Thyroid gland (tissue), 4 donors: Measurements from ENCODE around the gene ZNF302. TPM values are rescaled to one million over a fixed set of nuclear protein-coding genes. Genes with fewer than 3 reads are reported as not detected.
A peak's percentile ranks its signal among the peaks of the same experiment; 100 is the strongest.

Source experiments
- DNase-seq, 2 donors: peaks; one replicate each; pipeline ENCODE4 v3.0.0-alpha.2; 2019
- H3K27ac ChIP-seq, 3 donors: fragments of 200-600 bp; sonication (generic); 1 replicate in 2 of 3; 2 replicates in 1 of 3; pipeline ENCODE4 v1.5.1; 2016 to 2019; ENCODE audit warnings: mild to moderate bottlenecking in 1 of 3, moderate library complexity in 1 of 3
- H3K27me3 ChIP-seq: fragments of 200-600 bp; sonication (generic); one replicate; pipeline ENCODE4 v1.5.1; 2019
- H3K36me3 ChIP-seq, 2 donors: fragments of 200-600 bp; sonication (generic); one replicate each; pipeline ENCODE4 v1.5.1; 2016 to 2019
- H3K4me1 ChIP-seq, 2 donors: fragments of 200-600 bp; sonication (generic); one replicate each; pipeline ENCODE4 v1.5.1; 2017 to 2019
- H3K4me3 ChIP-seq, 3 donors: fragments of 200-600 bp; sonication (generic); replicated peaks in 1 of 3; 1 replicate in 2 of 3; 2 replicates in 1 of 3; pipeline ENCODE4 v1.5.1; 2016; ENCODE audit warnings: mild to moderate bottlenecking in 1 of 3
- H3K9me3 ChIP-seq: fragments of 200-600 bp; sonication (generic); one replicate; pipeline ENCODE4 v1.5.1; 2017
- CTCF ChIP-seq, 6 experiments: fragments of 200-600 bp in 3 of 6; fragments of 450-650 bp in 3 of 6; sonication (generic) in 3 of 6; IDR thresholded peaks; one replicate each; pipeline ENCODE4 v1.5.1; 2016 to 2019; ENCODE audit warnings: antibody characterized with exemption in 6 of 6, mild to moderate bottlenecking in 2 of 6, inconsistent platforms in 1 of 6, moderate library complexity in 1 of 6
- POLR2A ChIP-seq, 2 donors: fragments of 450-650 bp; IDR thresholded peaks; one replicate each; pipeline ENCODE4 v1.6.1; 2017; ENCODE audit warnings: antibody characterized with exemption in 2 of 2, mild to moderate bottlenecking in 2 of 2, moderate library complexity in 1 of 2
- WGBS, 2 donors: methylation state at CpG; one replicate each; pipeline ENCODE4 v1.1.5; 2017; 5-methylcytosine and 5-hydroxymethylcytosine counted together
- intact Hi-C: fragments of 100-400 bp; cut with DNase I; formaldehyde crosslinking; loops from one replicate; pipeline ENCODE4 v1.15.1; 2023
- total RNA-seq, 4 donors: library from RNA; depleted of rRNA; stranded (reverse); fragments of >200 nt; gene quantifications; one replicate each; pipeline ENCODE4 v1.2.3, GENCODE V29; 2016

ZNF302 gene
- total RNA-seq, 4 donors from 2014 or later: 33.5 to 60.8 (median 47.9) TPM

- H3K9me3 ChIP-seq: no peaks in the 10 kb centered on the region
- no peak overlapping the region for H3K27ac ChIP-seq
- no peaks in the 10 kb centered on the region for H3K27me3 ChIP-seq
- WGBS, 2 donors: 92 to 97% methylated on average over 3 of the region's 3 CpGs
- no peak overlapping the region for H3K4me3 ChIP-seq
- intact Hi-C loops: no loop called here
- DNase-seq: no peak
- peaks cover 8 to 20% of the 10 kb centered on the region in 2 donors for H3K4me1 ChIP-seq
- no peak for TF ChIP-seq CTCF (IDR thresholded peaks at IDR 0.05)
- TF ChIP-seq POLR2A (IDR thresholded peaks at IDR 0.05): no peak
- no peaks in the 10 kb centered on the region for H3K36me3 ChIP-seq
These were observed 5.5 kb upstream of the ZNF302 start for GRCh38 chr19:34671972-34672371.

DNA sequence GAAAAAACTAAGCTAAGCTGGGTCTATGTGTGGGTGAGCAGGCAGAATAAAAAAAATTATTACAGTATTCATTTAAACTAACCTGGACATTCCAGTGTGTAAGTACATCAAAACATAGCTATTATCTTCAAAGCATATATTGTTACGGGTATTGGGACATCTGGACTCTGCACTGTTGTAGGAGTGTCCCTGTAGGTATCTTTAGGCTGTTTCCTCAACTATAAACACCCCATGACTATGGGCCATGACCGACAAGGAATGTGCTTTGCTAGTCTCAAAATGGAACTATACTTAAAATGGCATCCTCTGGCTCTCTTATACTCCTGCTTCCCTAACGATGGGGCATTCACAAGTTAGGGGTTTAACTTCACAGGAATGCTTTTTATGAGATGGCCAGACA is 3.9 kb upstream of the ZNF302 start:
- no peak overlapping the region for H3K27ac ChIP-seq
- H3K36me3 ChIP-seq: no peaks in the 10 kb centered on the region
- H3K4me3 ChIP-seq: no peak overlapping the region
- H3K4me1 ChIP-seq: peaks cover 10 to 15% of the 10 kb centered on the region in 2 donors
- intact Hi-C loops: no loop called here
- H3K9me3 ChIP-seq: no peaks in the 10 kb centered on the region
- no peaks in the 10 kb centered on the region for H3K27me3 ChIP-seq
- TF ChIP-seq CTCF (IDR thresholded peaks at IDR 0.05): no peak
- no peak for DNase-seq
- 72 to 73% methylated on average over 3 of the region's 3 CpGs for WGBS, 2 donors

GRCh38 chr19:34675250-34675649 is 2.2 kb upstream of the ZNF302 start:
- Histone ChIP-seq H3K9me3 (no peaks in the 10 kb centered on the region), H3K36me3 (peaks cover 7 to 12% of the 10 kb centered on the region in 2 donors), H3K27ac (no peak overlapping the region), H3K4me3 (no peak overlapping the region), H3K27me3 (no peaks in the 10 kb centered on the region), H3K4me1 (peaks cover 15 to 25% of the 10 kb centered on the region in 2 donors)
- DNase-seq: no peak
- 92 to 98% methylated on average over 3 of the region's 3 CpGs for WGBS, 2 donors
- intact Hi-C loops: no loop called here
- TF ChIP-seq CTCF (IDR thresholded peaks at IDR 0.05) (no peak), POLR2A (IDR thresholded peaks at IDR 0.05) (no peak)

- intact Hi-C loops: no loop called here
- Histone ChIP-seq H3K27me3 (no peaks in the 10 kb centered on the region), H3K36me3 (peaks cover 11 to 14% of the 10 kb centered on the region in 2 donors), H3K9me3 (no peaks in the 10 kb centered on the region), H3K4me3 (no peak overlapping the region), H3K27ac (no peak overlapping the region), H3K4me1 (peaks cover 15 to 25% of the 10 kb centered on the region in 2 donors)
- no peak for TF ChIP-seq POLR2A (IDR thresholded peaks at IDR 0.05)
- TF ChIP-seq CTCF (IDR thresholded peaks at IDR 0.05): no peak
- 93 to 94% methylated on average over 9 of the region's 9 CpGs for WGBS, 2 donors
- no peak for DNase-seq
These were observed 1.6 kb upstream of the ZNF302 start for GRCh38 chr19:34675919-34676318.

DNA sequence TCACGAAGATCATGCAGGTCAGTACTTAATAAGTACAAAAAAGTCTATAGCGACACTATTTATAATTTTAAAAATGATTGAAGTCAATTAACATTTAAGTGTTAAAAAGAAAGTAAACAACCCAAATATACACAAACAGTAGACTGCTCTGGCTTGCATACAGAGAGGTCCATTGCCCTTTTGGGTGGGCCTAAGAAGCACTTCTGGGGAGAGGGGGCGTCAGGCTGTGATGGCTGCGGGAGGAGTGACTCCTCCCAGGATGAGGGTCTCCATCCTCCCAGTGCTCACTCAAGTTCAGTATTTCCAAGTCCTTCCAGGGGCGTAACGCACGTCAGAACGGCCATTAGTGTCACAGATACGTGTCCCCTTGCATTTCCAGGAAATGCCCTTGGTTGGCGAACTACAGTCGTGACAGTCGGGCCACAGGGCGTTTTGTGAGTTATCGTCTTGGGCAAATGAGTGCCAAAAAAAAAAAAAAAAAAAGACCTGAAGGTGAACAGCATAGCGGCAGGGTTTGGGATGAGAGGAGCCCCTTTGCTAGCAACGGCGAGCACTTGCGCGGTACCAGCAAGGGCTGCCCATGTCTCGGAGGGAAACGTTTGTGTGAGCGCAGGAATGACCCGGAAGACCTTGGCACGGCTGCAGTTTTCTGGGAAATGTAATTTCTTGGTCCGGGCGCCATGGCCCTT is 637 bp upstream of the ZNF302 start, which contains the start of gene SCGB2B2:
Gene SCGB2B2, minus strand, starts transcription at position 463 of the 689 bp plus-strand sequence. CDS start 82,596 bp downstream, outside the sequence.
- Histone ChIP-seq H3K4me3 (peak within 1 kb of the TSS; percentile 28 to 83 (median 80)), H3K9me3 (no peaks in the 10 kb centered on the region), H3K4me1 (peaks cover 15 to 25% of the 10 kb centered on the region in 2 donors), H3K36me3 (peaks cover 20 to 21% of the 10 kb centered on the region in 2 donors), H3K27me3 (no peaks in the 10 kb centered on the region), H3K27ac (peak within 1 kb of the TSS; percentile 92 to 95 (median 94))
- intact Hi-C loops: no loop called here
- peak in 1 of 2 donors; percentile 87 for DNase-seq
- no peak for TF ChIP-seq POLR2A (IDR thresholded peaks at IDR 0.05)
- TF ChIP-seq CTCF (IDR thresholded peaks at IDR 0.05): peak in 1 of 6 experiments; percentile 11
- 5 to 7% methylated on average over 26 of the region's 26 CpGs for WGBS, 2 donors
